Astrocyte of the spinal cord (primary cell): ENCODE data around the gene CYP24A1.

Experiments
- DNase-seq: peaks from one replicate; pipeline ENCODE4 v3.0.0; 2011; ENCODE audit warnings: low read depth, low spot score
- H3K4me3 ChIP-seq: 2 replicates; pipeline ENCODE4 v1.5.1; 2011; ENCODE audit warnings: low read depth, mild to moderate bottlenecking, low read length, moderate library complexity
- CTCF ChIP-seq: IDR thresholded peaks from 2 replicates; pipeline ENCODE4 v1.5.1; 2012; ENCODE audit warnings: low read depth, mild to moderate bottlenecking, low read length, inconsistent platforms
- in situ Hi-C: cut with HindIII; loops from 2 replicates; pipeline ENCODE4 v1.10.0; 2017; ENCODE audit warnings: low sequenced_read_pairs

The CYP24A1 gene

GRCh38 chr20:54209216-54209813, 35.5 kb upstream of the CYP24A1 start:
- no peak for TF ChIP-seq CTCF
- in situ Hi-C loops, result no loop called here
- DNase-seq, result no peak
- H3K4me3 ChIP-seq, result peak overlapping the region; percentile 83

GRCh38 chr20:54208548-54209176, 34.9 kb upstream of the CYP24A1 start:
- in situ Hi-C loops, result no loop called here
- peak overlapping the region; percentile 83 for H3K4me3 ChIP-seq
- peak; percentile 58 for DNase-seq
- no peak for TF ChIP-seq CTCF

GRCh38 chr20:54207743-54208547, 34.2 kb upstream of the CYP24A1 start, which contains the start of gene PFDN4:
TSS of gene PFDN4 (plus strand) at chr20:54208087. CDS start at chr20:54208101, 14 bp downstream.
- H3K4me3 ChIP-seq, result peak within 1 kb of the TSS; percentile 83
- TF ChIP-seq CTCF, result peak; percentile 80
- in situ Hi-C loops, result no loop called here
- peak; percentile 89 for DNase-seq

GRCh38 chr20:54207053-54207742, 33.4 kb upstream of the CYP24A1 start:
- DNase-seq, result no peak
- TF ChIP-seq CTCF, result no peak
- in situ Hi-C loops, result no loop called here
- H3K4me3 ChIP-seq, result no peak overlapping the region

- DNase-seq, result no peak
- no peak for TF ChIP-seq CTCF
- in situ Hi-C loops, result no loop called here
- H3K4me3 ChIP-seq, result no peak overlapping the region
Observed at GRCh38 chr20:54205450-54205849, 31.7 kb upstream of the CYP24A1 start.

- DNase-seq, result no peak
- TF ChIP-seq CTCF, result no peak
- H3K4me3 ChIP-seq, result no peak overlapping the region
- in situ Hi-C loops, result no loop called here
Observed at GRCh38 chr20:54204481-54204880, 30.7 kb upstream of the CYP24A1 start.
